ES-I3 (cell line): ENCODE results near the gene SLC6A17.

Source experiments
- H3K36me3 ChIP-seq: 2 replicates; pipeline ENCODE4 v1.6.1; 2013; ENCODE audit warnings: mild to moderate bottlenecking, low read length, control low read depth, moderate library complexity; ENCODE audit not compliant: insufficient read depth
- H3K4me1 ChIP-seq: 2 replicates; pipeline ENCODE4 v1.6.1; 2013; ENCODE audit warnings: mild to moderate bottlenecking, control low read depth, low read length; ENCODE audit not compliant: insufficient read depth
- H3K9ac ChIP-seq: 2 replicates; pipeline ENCODE4 v1.6.1; 2013; ENCODE audit warnings: low read depth, mild to moderate bottlenecking, low read length, moderate library complexity
- H3K9me3 ChIP-seq: 2 replicates; pipeline ENCODE4 v1.6.1; 2013; ENCODE audit warnings: mild to moderate bottlenecking, low read length, moderate library complexity; ENCODE audit not compliant: control insufficient read depth, insufficient read depth

Gene SLC6A17

DNA sequence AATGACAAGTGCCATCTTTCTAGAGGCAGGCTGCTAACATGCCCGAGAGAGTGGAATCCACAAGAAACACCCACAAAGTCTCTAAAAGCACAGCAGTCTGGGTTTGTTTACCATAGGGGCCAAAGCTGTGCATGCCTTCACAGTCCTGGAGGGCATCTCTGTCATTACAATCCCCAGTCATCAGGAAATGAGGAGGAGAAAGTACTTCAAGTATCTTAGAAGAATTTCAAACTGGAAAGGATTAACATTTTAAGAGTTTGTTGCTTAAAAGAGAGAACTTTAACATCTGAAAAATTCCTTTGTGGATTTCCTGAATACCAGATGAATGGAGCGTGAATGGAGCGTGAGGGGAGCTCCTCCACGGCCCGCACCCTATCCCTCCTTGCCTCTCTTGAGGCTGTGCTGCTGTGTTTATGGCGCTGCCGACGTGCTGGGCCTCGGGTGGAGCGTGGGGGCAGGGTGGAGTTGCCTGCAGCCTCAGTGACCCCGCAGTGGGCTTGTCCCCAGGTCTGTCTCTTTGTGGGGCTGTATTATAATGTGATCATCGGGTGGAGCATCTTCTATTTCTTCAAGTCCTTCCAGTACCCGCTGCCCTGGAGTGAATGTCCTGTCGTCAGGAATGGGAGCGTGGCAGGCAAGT lies 23.3 kb downstream of the SLC6A17 start:
- peaks cover 9% of the 10 kb centered on the region for H3K4me1 ChIP-seq

DNA sequence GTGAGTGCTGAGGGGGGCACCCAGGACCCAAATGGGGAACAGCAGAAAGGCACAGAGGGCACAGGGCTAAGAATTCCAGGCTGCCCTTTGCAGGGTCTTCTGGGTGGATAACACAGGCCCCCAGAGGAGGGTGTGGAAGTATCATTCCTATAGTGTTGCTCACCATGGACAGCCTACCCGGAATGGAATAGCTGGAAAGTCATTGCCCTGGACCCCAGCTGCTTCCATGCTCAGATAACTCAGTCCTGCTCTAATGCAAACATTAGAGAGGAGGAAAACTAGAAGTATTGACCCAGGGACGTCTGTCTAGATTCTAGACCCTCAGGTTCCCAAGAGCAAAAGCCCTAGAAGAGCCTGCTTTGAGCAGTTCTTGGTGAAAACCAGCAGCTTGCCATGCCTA lies 24.7 kb downstream of the SLC6A17 start:
- Histone ChIP-seq H3K9ac (no peak overlapping the region), H3K36me3 (no peaks in the 10 kb centered on the region), H3K4me1 (peaks cover 9% of the 10 kb centered on the region), H3K9me3 (no peaks in the 10 kb centered on the region)

More for the DNA sequence above, 23.3 kb downstream of the SLC6A17 start:
- Histone ChIP-seq H3K9me3 (no peaks in the 10 kb centered on the region), H3K9ac (no peak overlapping the region), H3K36me3 (no peaks in the 10 kb centered on the region)

- Histone ChIP-seq H3K9ac (no peak overlapping the region), H3K4me1 (peaks cover 9% of the 10 kb centered on the region), H3K36me3 (no peaks in the 10 kb centered on the region)
Observed at GRCh38 chr1:110176299-110176956, 26.1 kb downstream of the SLC6A17 start.

GRCh38 chr1:110177775-110178174 lies 27.5 kb downstream of the SLC6A17 start:
- Histone ChIP-seq H3K4me1 (peaks cover 6% of the 10 kb centered on the region), H3K36me3 (no peaks in the 10 kb centered on the region), H3K9me3 (no peaks in the 10 kb centered on the region)

More at GRCh38 chr1:110176299-110176956, 26.1 kb downstream of the SLC6A17 start:
- H3K9me3 ChIP-seq = no peaks in the 10 kb centered on the region

DNA sequence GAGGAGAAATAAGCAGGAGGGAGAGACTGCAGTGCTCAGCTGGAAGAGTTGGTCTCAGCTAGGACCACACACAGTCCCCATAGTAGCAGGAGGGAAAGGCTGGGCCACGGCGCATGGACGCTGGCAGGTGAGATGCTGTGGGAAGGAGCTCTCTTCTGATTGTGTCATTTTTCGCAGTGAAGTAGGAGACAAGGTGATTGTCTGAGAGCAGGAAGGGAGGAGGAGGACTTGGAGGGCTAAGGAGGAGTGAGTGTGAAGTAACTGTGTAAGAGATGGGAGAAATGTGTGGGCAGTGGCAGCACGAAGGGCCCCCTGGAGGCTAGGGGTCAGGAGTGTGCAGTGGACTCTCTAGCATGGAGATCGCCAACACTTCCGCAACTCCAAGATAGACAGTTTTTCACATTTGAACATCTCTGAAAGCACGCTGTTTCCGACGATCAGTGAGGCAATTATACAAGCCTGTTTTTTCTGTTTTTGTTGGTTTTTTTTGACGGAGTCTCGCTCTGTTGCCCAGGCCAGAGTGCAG lies 33.4 kb downstream of the SLC6A17 start:
- Histone ChIP-seq H3K36me3 (no peaks in the 10 kb centered on the region), H3K9ac (no peak overlapping the region), H3K4me1 (no peaks in the 10 kb centered on the region), H3K9me3 (no peaks in the 10 kb centered on the region)

More at GRCh38 chr1:110177775-110178174, 27.5 kb downstream of the SLC6A17 start:
- H3K9ac ChIP-seq = no peak overlapping the region

GRCh38 chr1:110184446-110184845 lies 34.2 kb downstream of the SLC6A17 start:
- Histone ChIP-seq H3K4me1 (no peaks in the 10 kb centered on the region), H3K9ac (no peak overlapping the region), H3K9me3 (no peaks in the 10 kb centered on the region), H3K36me3 (no peaks in the 10 kb centered on the region)

DNA sequence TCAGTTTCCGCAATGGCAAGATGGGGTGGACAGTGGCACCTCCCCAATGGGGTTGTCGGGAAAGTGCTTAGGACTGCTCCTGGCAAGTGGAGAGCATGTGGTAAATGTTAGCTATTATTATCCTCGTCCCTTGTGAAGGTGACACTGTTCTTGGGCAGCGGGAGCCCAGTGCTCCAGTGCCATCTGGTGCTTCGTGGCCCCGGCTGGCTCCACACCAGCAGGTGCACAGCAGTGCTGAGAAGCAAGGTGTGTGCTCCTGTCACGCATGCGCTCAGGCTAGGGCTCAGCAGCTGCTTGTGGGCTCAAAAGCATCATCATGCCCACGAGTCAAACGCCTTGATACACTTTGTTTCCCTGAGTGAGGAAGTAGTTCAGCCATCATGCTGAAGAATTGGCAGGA lies 34.9 kb downstream of the SLC6A17 start:
- Histone ChIP-seq H3K9me3 (no peaks in the 10 kb centered on the region), H3K9ac (no peak overlapping the region), H3K4me1 (no peaks in the 10 kb centered on the region), H3K36me3 (no peaks in the 10 kb centered on the region)

DNA sequence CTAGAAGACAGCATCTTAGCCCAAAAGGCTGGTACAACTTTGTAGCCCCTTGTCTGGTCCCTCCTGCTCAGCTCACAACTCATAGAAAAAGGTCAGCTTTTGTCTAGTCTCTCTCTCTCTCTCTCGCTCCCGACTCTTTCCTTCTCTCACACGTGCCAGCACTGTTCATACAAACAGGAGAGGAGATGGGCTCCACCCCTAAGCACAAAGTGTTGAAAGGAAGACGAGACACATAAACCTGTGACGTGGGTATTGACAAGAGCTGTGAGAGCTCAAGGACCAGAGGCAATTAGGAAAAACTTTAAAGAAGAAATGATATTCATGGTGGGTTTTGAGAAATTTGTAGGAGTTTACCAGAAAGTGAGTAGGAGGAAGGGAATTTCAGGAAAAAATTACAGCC lies 36.3 kb downstream of the SLC6A17 start:
- Histone ChIP-seq H3K36me3 (no peaks in the 10 kb centered on the region), H3K9me3 (no peaks in the 10 kb centered on the region), H3K4me1 (no peaks in the 10 kb centered on the region)

DNA sequence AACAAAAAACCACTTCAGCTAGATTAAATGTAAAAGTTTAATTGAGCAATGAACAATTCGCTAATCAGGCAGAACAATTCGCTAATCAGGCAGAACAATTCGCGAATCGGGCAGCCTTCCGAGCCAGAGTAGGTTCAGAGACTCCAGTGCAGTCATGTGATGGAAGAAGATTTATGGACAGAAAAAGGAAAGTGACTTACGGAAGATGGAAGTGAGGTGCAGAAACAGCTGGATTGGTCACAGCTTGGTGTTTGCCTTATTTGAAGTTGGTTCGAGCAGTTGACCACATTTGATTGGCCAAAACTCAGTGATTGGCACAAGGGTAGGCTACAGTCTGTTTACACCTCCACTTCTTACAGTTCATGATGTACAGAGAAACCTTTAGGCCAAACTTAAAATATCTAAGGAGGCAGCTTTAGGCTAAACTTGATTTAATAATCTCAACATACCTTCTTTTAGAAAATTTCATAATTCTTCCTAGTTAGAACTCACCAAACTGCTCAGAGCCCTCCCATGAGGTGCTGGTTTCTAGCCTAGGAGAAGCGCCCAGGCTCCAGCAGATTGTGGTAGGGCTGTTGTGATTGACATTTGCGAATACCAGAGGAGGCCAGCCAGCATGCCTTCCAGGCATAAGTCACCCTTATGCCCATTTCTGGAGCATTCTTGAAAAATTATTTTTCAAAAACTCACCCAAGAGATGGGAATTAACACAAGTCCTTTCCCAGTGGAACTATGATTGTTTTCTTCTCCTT lies 37.0 kb downstream of the SLC6A17 start:
- Histone ChIP-seq H3K9ac (no peak overlapping the region), H3K36me3 (no peaks in the 10 kb centered on the region), H3K9me3 (no peaks in the 10 kb centered on the region), H3K4me1 (no peaks in the 10 kb centered on the region)

More for the DNA sequence above, 36.3 kb downstream of the SLC6A17 start:
- H3K9ac ChIP-seq = no peak overlapping the region

- Histone ChIP-seq H3K4me1 (no peaks in the 10 kb centered on the region), H3K9ac (no peak overlapping the region), H3K9me3 (no peaks in the 10 kb centered on the region), H3K36me3 (no peaks in the 10 kb centered on the region)
Observed at GRCh38 chr1:110188035-110188618, 37.8 kb downstream of the SLC6A17 start.

DNA sequence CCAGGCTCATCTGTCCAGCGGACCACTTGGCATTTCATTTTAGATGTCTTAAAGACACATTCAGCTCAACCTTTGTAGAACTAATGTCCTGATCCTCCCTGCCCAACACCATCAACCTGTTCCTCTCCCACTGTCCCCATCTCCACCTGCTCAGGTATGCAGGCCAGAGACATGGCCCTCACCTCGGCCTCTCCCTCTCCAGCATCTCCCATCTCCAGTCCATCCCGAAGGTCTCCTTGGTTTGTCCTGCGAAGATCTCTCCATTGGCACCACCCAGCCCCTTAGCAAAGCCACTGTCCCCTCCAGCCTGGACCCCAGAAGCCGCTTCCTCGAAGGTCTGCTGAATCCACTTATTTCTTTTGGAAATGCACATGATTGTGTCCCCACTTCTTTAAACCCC lies 38.9 kb downstream of the SLC6A17 start:
- Histone ChIP-seq H3K36me3 (no peaks in the 10 kb centered on the region), H3K4me1 (no peaks in the 10 kb centered on the region), H3K9ac (no peak overlapping the region), H3K9me3 (no peaks in the 10 kb centered on the region)

- Histone ChIP-seq H3K9ac (no peak overlapping the region), H3K36me3 (no peaks in the 10 kb centered on the region), H3K4me1 (no peaks in the 10 kb centered on the region), H3K9me3 (no peaks in the 10 kb centered on the region)
Observed at GRCh38 chr1:110190282-110190929, 40.1 kb downstream of the SLC6A17 start.

- Histone ChIP-seq H3K4me1 (no peaks in the 10 kb centered on the region), H3K36me3 (no peaks in the 10 kb centered on the region), H3K9me3 (no peaks in the 10 kb centered on the region), H3K9ac (no peak overlapping the region)
Observed at GRCh38 chr1:110192541-110192940, 42.2 kb downstream of the SLC6A17 start.

DNA sequence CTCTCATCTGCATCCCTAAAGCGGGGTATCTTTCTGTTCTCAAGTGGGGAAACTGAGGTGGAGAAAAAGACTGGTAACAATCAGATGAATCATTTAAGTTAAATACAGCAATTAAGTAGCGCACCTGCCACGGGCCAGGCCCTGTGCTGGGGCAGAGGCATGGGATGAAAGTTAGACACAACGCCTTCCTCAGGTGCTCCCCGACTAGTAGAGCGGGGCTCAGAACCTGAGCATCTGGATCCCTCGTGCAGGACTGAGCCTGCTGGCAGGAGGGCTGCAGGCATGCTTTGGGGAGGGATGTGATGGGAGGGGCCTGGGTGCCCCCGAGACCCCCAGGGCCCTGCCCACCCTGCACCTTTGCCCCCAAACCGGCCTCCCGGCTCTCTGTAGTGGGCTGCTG lies 44.9 kb downstream of the SLC6A17 start:
- H3K9ac ChIP-seq = no peak overlapping the region
- no peaks in the 10 kb centered on the region for H3K9me3 ChIP-seq
- no peaks in the 10 kb centered on the region for H3K36me3 ChIP-seq
- H3K4me1 ChIP-seq = no peaks in the 10 kb centered on the region
